ENCODE data around the gene ZNF502. TPM values are rescaled to one million over a fixed set of nuclear protein-coding genes. Genes with fewer than 3 reads are reported as not detected.

ZNF502 gene
- total and polyA plus RNA-seq, 11 donors = 1.9 to 4.8 (median 3.4) TPM

- no peaks in the 10 kb centered on the region for H3K27me3 ChIP-seq
- H3K4me3 ChIP-seq = no peak overlapping the region
- 53 to 70% (median 60%) methylated on average over 2 of the region's 2 CpGs for WGBS, 4 donors
- intact Hi-C loops (cut with DNase I) = no loop called here
- no peaks in the 10 kb centered on the region for H3K4me1 ChIP-seq
- peaks cover 0 to 7% (median 0%) of the 10 kb centered on the region in 12 donors for H3K9me3 ChIP-seq
- DNase-seq = no peak
- ATAC-seq = no peak
- H3K27ac ChIP-seq = no peak overlapping the region
- H3K36me3 ChIP-seq = no peaks in the 10 kb centered on the region
- TF ChIP-seq POLR2A (IDR thresholded peaks at IDR 0.05) (no peak), CTCF (IDR thresholded peaks at IDR 0.05) (no peak)
Measured at GRCh38 chr3:44674211-44674610, 38.2 kb upstream of the ZNF502 start.

GRCh38 chr3:44678480-44679116, 33.9 kb upstream of the ZNF502 start:
- no peak for DNase-seq
- Histone ChIP-seq H3K36me3 (no peaks in the 10 kb centered on the region), H3K9me3 (peaks cover 0 to 33% (median 1%) of the 10 kb centered on the region in 12 donors), H3K27me3 (no peaks in the 10 kb centered on the region), H3K4me3 (no peak overlapping the region), H3K4me1 (no peaks in the 10 kb centered on the region), H3K27ac (no peak overlapping the region)
- intact Hi-C loops (cut with DNase I) = no loop called here
- WGBS, 4 donors = 95 to 96% (median 96%) methylated on average over 5 of the region's 5 CpGs
- no peak for ATAC-seq
- TF ChIP-seq CTCF (IDR thresholded peaks at IDR 0.05) (no peak), POLR2A (IDR thresholded peaks at IDR 0.05) (no peak)

GRCh38 chr3:44680921-44681455, 31.5 kb upstream of the ZNF502 start:
- intact Hi-C loops (cut with DNase I) = no loop called here
- WGBS, 4 donors = 96 to 98% (median 98%) methylated on average over 4 of the region's 4 CpGs
- Histone ChIP-seq H3K27ac (no peak overlapping the region), H3K27me3 (peaks cover 0 to under 1% (median 0%) of the 10 kb centered on the region in 9 donors), H3K4me1 (peaks cover 0 to 11% (median 5%) of the 10 kb centered on the region in 12 donors), H3K36me3 (peaks cover 0 to 3% (median 0%) of the 10 kb centered on the region in 9 donors), H3K4me3 (no peak overlapping the region), H3K9me3 (peaks cover 0 to 36% (median 2%) of the 10 kb centered on the region in 12 donors)
- no peak for ATAC-seq
- no peak for DNase-seq
- TF ChIP-seq POLR2A (IDR thresholded peaks at IDR 0.05) (no peak), CTCF (IDR thresholded peaks at IDR 0.05) (no peak)

- H3K9me3 ChIP-seq = peaks cover 0 to 36% (median 2%) of the 10 kb centered on the region in 12 donors
- DNase-seq = no peak
- peaks cover 0 to 5% (median 0%) of the 10 kb centered on the region in 9 donors for H3K27me3 ChIP-seq
- peaks cover 0 to 3% (median 0%) of the 10 kb centered on the region in 9 donors for H3K36me3 ChIP-seq
- WGBS, 4 donors = 94 to 98% (median 96%) methylated on average over 2 of the region's 2 CpGs
- H3K4me1 ChIP-seq = peaks cover 0 to 12% (median 5%) of the 10 kb centered on the region in 12 donors
- no peak overlapping the region for H3K27ac ChIP-seq
- TF ChIP-seq CTCF (IDR thresholded peaks at IDR 0.05) (no peak), POLR2A (IDR thresholded peaks at IDR 0.05) (no peak)
- intact Hi-C loops (cut with DNase I) = no loop called here
- no peak overlapping the region for H3K4me3 ChIP-seq
- no peak for ATAC-seq
Measured at GRCh38 chr3:44682182-44682896, 30.1 kb upstream of the ZNF502 start.
